Mucosa of descending colon (tissue), 3 donors: Measurements from ENCODE around the gene IL36B. TPM values are rescaled to one million over a fixed set of nuclear protein-coding genes. Genes with fewer than 3 reads are reported as not detected.

Experiments used
- ATAC-seq: fragments of 200-7000 bp; cut with Tn5 transposase; one replicate; pipeline ENCODE4 v1.9.1; 2020; ENCODE audit warnings: mild to moderate bottlenecking, moderate library complexity
- DNase-seq, 3 donors: peaks; one replicate each; pipeline ENCODE4 v3.0.0-alpha.2; 2020
- H3K36me3 ChIP-seq: fragments of 200-600 bp; one replicate; pipeline ENCODE4 v1.8.0; 2021; ENCODE audit warnings: low read depth, mild to moderate bottlenecking
- H3K4me1 ChIP-seq: fragments of 200-600 bp; one replicate; pipeline ENCODE4 v1.8.0; 2021; ENCODE audit warnings: low read depth, mild to moderate bottlenecking
- H3K4me3 ChIP-seq: fragments of 200-600 bp; one replicate; pipeline ENCODE4 v1.8.0; 2021; ENCODE audit warnings: mild to moderate bottlenecking
- H3K9me3 ChIP-seq: fragments of 200-600 bp; one replicate; pipeline ENCODE4 v1.8.0; 2021; ENCODE audit warnings: mild to moderate bottlenecking
- CTCF ChIP-seq: fragments of 200-600 bp; IDR thresholded peaks from one replicate; pipeline ENCODE4 v1.8.0; 2022; ENCODE audit warnings: antibody characterized with exemption, mild to moderate bottlenecking
- intact Hi-C, 2 donors: fragments of 100-400 bp; cut with DNase I in 1 of 2; cut with micrococcal nuclease in 1 of 2; formaldehyde crosslinking; loops; one replicate each; pipeline versions ENCODE4 v1.11.0 to v1.11.1; 2022; cut with DNase I, micrococcal nuclease
- total RNA-seq, 3 donors: library from RNA; stranded (reverse); fragmentation: NEBNext Ultra II Directional in 2 of 3; extraction: Animal tissue kit (Norgen Biotek cat#: 25700) in 2 of 3; gene quantifications; one replicate each; pipeline versions ENCODE4 v1.2.1 to v1.2.4, GENCODE V29; 2021 to 2023
- donor health status: DM: no; HTN: no; CAD: no; lungs with moderate emphysema.
- donor health status: DM: no; HTN: no; CAD: no.
- donor health status: DM: no; HTN: yes; CAD: no.

IL36B gene
- total RNA-seq, 3 donors from 2014 or later = not detected

GRCh38 chr2:113025737-113026136, 26.9 kb downstream of the IL36B start:
- ATAC-seq (no peak), DNase-seq (no peak)
- no peak for TF ChIP-seq CTCF
- Histone ChIP-seq H3K4me1 (no peaks in the 10 kb centered on the region), H3K9me3 (no peaks in the 10 kb centered on the region), H3K4me3 (no peak overlapping the region), H3K36me3 (no peaks in the 10 kb centered on the region)
- intact Hi-C loops = no loop called here

- no peaks in the 10 kb centered on the region for H3K36me3 ChIP-seq
- H3K9me3 ChIP-seq = no peaks in the 10 kb centered on the region
- no peak for TF ChIP-seq CTCF
- ATAC-seq (no peak), DNase-seq (no peak)
- intact Hi-C loops = no loop called here
- no peak overlapping the region for H3K4me3 ChIP-seq
- no peaks in the 10 kb centered on the region for H3K4me1 ChIP-seq
Measured at GRCh38 chr2:113024764-113025163, 27.9 kb downstream of the IL36B start.

- DNase-seq (no peak), ATAC-seq (no peak)
- no peaks in the 10 kb centered on the region for H3K9me3 ChIP-seq
- TF ChIP-seq CTCF = no peak
- no peaks in the 10 kb centered on the region for H3K36me3 ChIP-seq
- no peak overlapping the region for H3K4me3 ChIP-seq
- no peaks in the 10 kb centered on the region for H3K4me1 ChIP-seq
- intact Hi-C loops = no loop called here
Measured at GRCh38 chr2:113021312-113021711, 31.4 kb downstream of the IL36B start.

- no peaks in the 10 kb centered on the region for H3K9me3 ChIP-seq
- no peak for DNase-seq
- intact Hi-C loops = no loop called here
- H3K4me1 ChIP-seq = no peaks in the 10 kb centered on the region
- no peak for ATAC-seq
- H3K36me3 ChIP-seq = no peaks in the 10 kb centered on the region
- no peak for TF ChIP-seq CTCF
- H3K4me3 ChIP-seq = no peak overlapping the region
Measured at GRCh38 chr2:113018509-113018908, 34.2 kb downstream of the IL36B start.

GRCh38 chr2:113015655-113016054, 37.0 kb downstream of the IL36B start:
- H3K9me3 ChIP-seq = no peaks in the 10 kb centered on the region
- H3K36me3 ChIP-seq = no peaks in the 10 kb centered on the region
- H3K4me1 ChIP-seq = no peaks in the 10 kb centered on the region
- DNase-seq = no peak
- ATAC-seq = no peak
- intact Hi-C loops = no loop called here
- TF ChIP-seq CTCF = no peak
- H3K4me3 ChIP-seq = no peak overlapping the region

- Histone ChIP-seq H3K36me3 (no peaks in the 10 kb centered on the region), H3K4me3 (no peak overlapping the region), H3K4me1 (no peaks in the 10 kb centered on the region), H3K9me3 (no peaks in the 10 kb centered on the region)
- ATAC-seq (no peak), DNase-seq (no peak)
- no peak for TF ChIP-seq CTCF
- intact Hi-C loops = no loop called here
Measured at GRCh38 chr2:113015042-113015441, 37.6 kb downstream of the IL36B start.
